Psoas muscle (tissue), 8 donors: ENCODE measurements around the gene IPP. TPM values are rescaled to one million over a fixed set of nuclear protein-coding genes. Genes with fewer than 3 reads are reported as not detected.

ENCODE experiments used
- ATAC-seq, 4 donors: fragments of 200-7000 bp; cut with Tn5 transposase; one replicate each; pipeline ENCODE4 v1.9.1; 2020; ENCODE audit warnings: moderate library complexity in 3 of 4, mild to moderate bottlenecking in 2 of 4
- DNase-seq, 2 donors: peaks; one replicate each; pipeline ENCODE4 v3.0.0-alpha.2; 2020
- H3K27ac ChIP-seq: fragments of 200-600 bp; one replicate; pipeline ENCODE4 v1.8.0; 2022
- H3K27me3 ChIP-seq, 3 donors: fragments of 200-600 bp in 1 of 3; one replicate each; pipeline versions ENCODE4 v1.6.1 to v1.8.0; 2013 to 2022; ENCODE audit warnings: low read length in 2 of 3, mild to moderate bottlenecking in 2 of 3, moderate library complexity in 1 of 3; ENCODE audit not compliant: insufficient read depth in 3 of 3
- H3K36me3 ChIP-seq, 2 donors: fragments of 200-600 bp in 1 of 2; one replicate each; pipeline versions ENCODE4 v1.6.1 to v1.8.0; 2013 to 2022; ENCODE audit warnings: low read depth in 1 of 2, mild to moderate bottlenecking in 1 of 2, moderate library complexity in 1 of 2; ENCODE audit not compliant: insufficient read depth in 1 of 2
- H3K4me1 ChIP-seq: fragments of 200-600 bp; one replicate; pipeline ENCODE4 v1.8.0; 2022
- H3K4me3 ChIP-seq: fragments of 200-600 bp; one replicate; pipeline ENCODE4 v1.8.0; 2022; ENCODE audit warnings: mild to moderate bottlenecking
- H3K9me3 ChIP-seq: fragments of 200-600 bp; one replicate; pipeline ENCODE4 v1.8.0; 2022
- CTCF ChIP-seq: fragments of 200-600 bp; IDR thresholded peaks from one replicate; pipeline ENCODE4 v1.8.0; 2022; ENCODE audit warnings: antibody characterized with exemption
- WGBS, 3 donors: extraction: QIAGEN DNeasy Blood & Tissue Kit; methylation state at CpG; one replicate each; pipeline versions ENCODE4 v1.1.6 to v1.1.7; 2013; 5-methylcytosine and 5-hydroxymethylcytosine counted together
- intact Hi-C, 2 donors: fragments of 100-400 bp; cut with DNase I; formaldehyde crosslinking; loops; one replicate each; pipeline versions ENCODE4 v1.11.0 to v1.14.2; 2022
- polyA plus RNA-seq, 3 donors: library from polyadenylated mRNA; stranded (reverse); fragments of 200-250 nt; gene quantifications; one replicate each; pipeline ENCODE4 v1.2.3, GENCODE V29; 2013
- total RNA-seq, 4 donors: library from RNA; stranded (reverse); fragmentation: NEBNext Ultra II Directional in 2 of 4; extraction: Animal tissue kit (Norgen Biotek cat#: 25700) in 2 of 4; gene quantifications; one replicate each; pipeline versions ENCODE4 v1.2.1 to v1.2.4, GENCODE V29; 2021 to 2023
- donor health status: healthy with polysubstance abuse.
- donor health status: DM: no; HTN: no; CAD: no; lungs with moderate emphysema.
- donor health status: Bipolar disorder and iron deficiency.
- donor health status: healthy.
- donor health status: DM: yes; HTN: yes; CAD: no.
- donor health status: DM: no; HTN: no; CAD: no.
- donor health status: DM: no; HTN: no; CAD: no.
- donor health status: DM: yes; HTN: yes; CAD: no.

IPP gene
- total and polyA plus RNA-seq, 7 donors: 2.5 to 26.8 (median 12.7) TPM

- no peak for TF ChIP-seq CTCF
- Histone ChIP-seq H3K4me1 (peaks cover 3% of the 10 kb centered on the region), H3K27ac (no peak overlapping the region), H3K9me3 (no peaks in the 10 kb centered on the region), H3K27me3 (no peaks in the 10 kb centered on the region), H3K4me3 (no peak overlapping the region), H3K36me3 (no peaks in the 10 kb centered on the region)
- 46 to 57% (median 47%) methylated on average over 3 of the region's 3 CpGs for WGBS, 3 donors
- no peak for DNase-seq
- no peak for ATAC-seq
- intact Hi-C loops: no loop called here
These were observed 11.8 kb upstream of the IPP start for GRCh38 chr1:45762291-45762690.

GRCh38 chr1:45755697-45756096, 5.2 kb upstream of the IPP start:
- WGBS, 3 donors: 82 to 92% (median 89%) methylated on average over 5 of the region's 5 CpGs
- Histone ChIP-seq H3K4me3 (no peak overlapping the region), H3K4me1 (peaks cover 8% of the 10 kb centered on the region), H3K36me3 (no peaks in the 10 kb centered on the region), H3K27me3 (no peaks in the 10 kb centered on the region), H3K9me3 (no peaks in the 10 kb centered on the region), H3K27ac (no peak overlapping the region)
- TF ChIP-seq CTCF: no peak
- intact Hi-C loops: no loop called here
- DNase-seq (no peak), ATAC-seq (no peak)

GRCh38 chr1:45753248-45754037, 3.0 kb upstream of the IPP start:
- Histone ChIP-seq H3K4me3 (no peak overlapping the region), H3K36me3 (no peaks in the 10 kb centered on the region), H3K27ac (no peak overlapping the region), H3K9me3 (no peaks in the 10 kb centered on the region), H3K27me3 (no peaks in the 10 kb centered on the region), H3K4me1 (peaks cover 11% of the 10 kb centered on the region)
- no peak for DNase-seq
- intact Hi-C loops: loop anchor here in 1 of 2 donors (5.0 kb wide), 1 partner anchor 49 kb away; the partner anchor contains the start of gene MAST2
- ATAC-seq: no peak
- 90 to 96% (median 93%) methylated on average over 11 of the region's 11 CpGs for whole genome bisulfite sequencing, 3 donors
- TF ChIP-seq CTCF: no peak

GRCh38 chr1:45752441-45753052, 2.1 kb upstream of the IPP start:
- H3K27ac ChIP-seq: peak overlapping the region; percentile 97
- TF ChIP-seq CTCF: no peak
- no peaks in the 10 kb centered on the region for H3K36me3 ChIP-seq
- no peaks in the 10 kb centered on the region for H3K9me3 ChIP-seq
- intact Hi-C loops: loop anchor here in 1 of 2 donors (5.0 kb wide), 1 partner anchor 50 kb away; the partner anchor contains the start of gene MAST2
- DNase-seq (no peak), ATAC-seq (no peak)
- H3K4me1 ChIP-seq: peaks cover 11% of the 10 kb centered on the region
- 68 to 87% (median 73%) methylated on average over 2 of the region's 2 CpGs for WGBS, 3 donors
- H3K27me3 ChIP-seq: no peaks in the 10 kb centered on the region
- no peak overlapping the region for H3K4me3 ChIP-seq
